WERI-Rb-1 (cell line): Measurements from ENCODE around the gene ABHD12B.

ENCODE experiments used
- DNase-seq: peaks from one replicate; pipeline ENCODE4 v3.0.0-alpha.2; 2020
- H3K27ac ChIP-seq: fragments of 250-450 bp; sonication (Bioruptor Pico); 2 replicates; pipeline ENCODE4 v1.5.1; 2020; ENCODE audit warnings: mild to moderate bottlenecking, moderate library complexity
- H3K27me3 ChIP-seq: fragments of 250-450 bp; sonication (Bioruptor Pico); 2 replicates; pipeline ENCODE4 v1.5.1; 2021; ENCODE audit warnings: mild to moderate bottlenecking, low read depth, moderate library complexity; ENCODE audit not compliant: insufficient read depth, severe bottlenecking
- H3K36me3 ChIP-seq: fragments of 250-450 bp; sonication (Bioruptor Pico); 2 replicates; pipeline ENCODE4 v1.5.1; 2020; ENCODE audit warnings: mild to moderate bottlenecking, moderate library complexity
- H3K4me3 ChIP-seq: 2 replicates; pipeline ENCODE4 v1.5.1; 2011; ENCODE audit warnings: low read depth, mild to moderate bottlenecking, control low read depth, low read length
- H3K9me3 ChIP-seq: fragments of 250-450 bp; sonication (Bioruptor Pico); 2 replicates; pipeline ENCODE4 v1.5.1; 2021; ENCODE audit warnings: mild to moderate bottlenecking, moderate library complexity; ENCODE audit not compliant: severe bottlenecking
- CTCF ChIP-seq: IDR thresholded peaks from 2 replicates; pipeline ENCODE4 v1.5.1; 2011; ENCODE audit warnings: low read depth, mild to moderate bottlenecking, control low read depth, inconsistent platforms, low read length

Gene ABHD12B

GRCh38 chr14:50897658-50898175 lies 25.9 kb downstream of the ABHD12B start:
- DNase-seq, result no peak
- no peaks in the 10 kb centered on the region for H3K27me3 ChIP-seq
- no peaks in the 10 kb centered on the region for H3K9me3 ChIP-seq
- no peak overlapping the region for H3K27ac ChIP-seq
- no peak overlapping the region for H3K4me3 ChIP-seq
- H3K36me3 ChIP-seq, result no peaks in the 10 kb centered on the region
- no peak for TF ChIP-seq CTCF

- no peaks in the 10 kb centered on the region for H3K9me3 ChIP-seq
- no peak overlapping the region for H3K27ac ChIP-seq
- no peak overlapping the region for H3K4me3 ChIP-seq
- H3K27me3 ChIP-seq, result no peaks in the 10 kb centered on the region
- no peak for DNase-seq
- TF ChIP-seq CTCF, result no peak
- no peaks in the 10 kb centered on the region for H3K36me3 ChIP-seq
Measured at GRCh38 chr14:50901361-50901760, 29.5 kb downstream of the ABHD12B start.

GRCh38 chr14:50904719-50905118 lies 32.9 kb downstream of the ABHD12B start:
- TF ChIP-seq CTCF, result no peak
- Histone ChIP-seq H3K9me3 (no peaks in the 10 kb centered on the region), H3K36me3 (no peaks in the 10 kb centered on the region), H3K4me3 (no peak overlapping the region), H3K27me3 (no peaks in the 10 kb centered on the region), H3K27ac (no peak overlapping the region)
- DNase-seq, result no peak

GRCh38 chr14:50906326-50907065 lies 34.6 kb downstream of the ABHD12B start:
- no peaks in the 10 kb centered on the region for H3K36me3 ChIP-seq
- no peak for DNase-seq
- H3K9me3 ChIP-seq, result no peaks in the 10 kb centered on the region
- no peak for TF ChIP-seq CTCF
- no peak overlapping the region for H3K4me3 ChIP-seq
- H3K27ac ChIP-seq, result no peak overlapping the region
- H3K27me3 ChIP-seq, result no peaks in the 10 kb centered on the region

- TF ChIP-seq CTCF, result no peak
- Histone ChIP-seq H3K4me3 (no peak overlapping the region), H3K27me3 (no peaks in the 10 kb centered on the region), H3K9me3 (no peaks in the 10 kb centered on the region), H3K36me3 (no peaks in the 10 kb centered on the region), H3K27ac (no peak overlapping the region)
- no peak for DNase-seq
Measured at GRCh38 chr14:50910495-50911420, 38.9 kb downstream of the ABHD12B start.
